ENCODE results near the gene CDH23. TPM values are rescaled to one million over a fixed set of nuclear protein-coding genes. Genes with fewer than 3 reads are reported as not detected.

CDH23 gene
- total RNA-seq, 1 experiment from 2014 or later: 0.02 TPM

DNA sequence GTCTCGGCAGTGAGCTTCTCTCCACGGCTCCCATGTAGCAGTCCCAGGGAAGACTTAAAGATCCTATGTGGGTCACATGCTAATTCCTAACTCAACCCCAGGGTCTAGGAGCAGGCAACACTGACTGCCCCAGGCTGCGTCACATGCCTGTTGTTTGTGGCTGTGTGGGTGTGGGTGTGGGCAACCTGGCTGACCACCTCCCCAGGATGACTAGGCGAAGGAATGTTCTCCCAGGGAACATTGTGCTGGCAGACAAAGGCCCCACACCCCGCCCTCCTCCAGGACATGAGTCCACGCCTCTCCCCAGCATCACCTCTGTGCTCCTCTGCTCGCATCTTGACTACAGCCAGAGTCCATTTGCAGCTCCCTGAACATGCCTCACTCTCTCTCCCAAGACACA is 47.3 kb upstream of the CDH23 start:
- ChIA-PET POLR2A (interaction anchor here (0.6 to 3.7 kb wide), 12 partner anchors 10 to 214 kb away, joined by 3 to 23 read pairs (median 7); no protein-coding TSS in a partner anchor), CTCF (interaction anchor here (0.5 to 7.9 kb wide), 10 partner anchors 12 to 303 kb away, joined by 3 to 51 read pairs (median 3); partner anchors contain the start of gene SLC29A3)
- intact Hi-C loops (cut with micrococcal nuclease): loop anchor here (1.0 kb wide), 1 partner anchor 15 kb away; no protein-coding TSS in a partner anchor
- no TSS peak for BruUV-seq (replicated peaks)
- Mint-ChIP-seq H3K27ac (ENCODE audit: low read depth, unreplicated experiment) (peak overlapping the region; percentile 82), H3K27me3 (ENCODE audit: insufficient read depth, unreplicated experiment) (no peaks in the 10 kb centered on the region), H3K4me1 (ENCODE audit: insufficient read depth, unreplicated experiment) (peaks cover 25% of the 10 kb centered on the region), H3K4me3 (ENCODE audit: unreplicated experiment) (peak overlapping the region; percentile 13), H3K36me3 (ENCODE audit: insufficient read depth, unreplicated experiment) (no peaks in the 10 kb centered on the region), H3K9me3 (ENCODE audit: unreplicated experiment) (no peaks in the 10 kb centered on the region)
- peak; percentile 73 for DNase-seq (ENCODE audit: unreplicated experiment)
- TF ChIP-seq, protein P1, sequence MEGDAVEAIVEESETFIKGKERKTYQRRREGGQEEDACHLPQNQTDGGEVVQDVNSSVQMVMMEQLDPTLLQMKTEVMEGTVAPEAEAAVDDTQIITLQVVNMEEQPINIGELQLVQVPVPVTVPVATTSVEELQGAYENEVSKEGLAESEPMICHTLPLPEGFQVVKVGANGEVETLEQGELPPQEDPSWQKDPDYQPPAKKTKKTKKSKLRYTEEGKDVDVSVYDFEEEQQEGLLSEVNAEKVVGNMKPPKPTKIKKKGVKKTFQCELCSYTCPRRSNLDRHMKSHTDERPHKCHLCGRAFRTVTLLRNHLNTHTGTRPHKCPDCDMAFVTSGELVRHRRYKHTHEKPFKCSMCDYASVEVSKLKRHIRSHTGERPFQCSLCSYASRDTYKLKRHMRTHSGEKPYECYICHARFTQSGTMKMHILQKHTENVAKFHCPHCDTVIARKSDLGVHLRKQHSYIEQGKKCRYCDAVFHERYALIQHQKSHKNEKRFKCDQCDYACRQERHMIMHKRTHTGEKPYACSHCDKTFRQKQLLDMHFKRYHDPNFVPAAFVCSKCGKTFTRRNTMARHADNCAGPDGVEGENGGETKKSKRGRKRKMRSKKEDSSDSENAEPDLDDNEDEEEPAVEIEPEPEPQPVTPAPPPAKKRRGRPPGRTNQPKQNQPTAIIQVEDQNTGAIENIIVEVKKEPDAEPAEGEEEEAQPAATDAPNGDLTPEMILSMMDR (IDR thresholded peaks at IDR 0.05; ENCODE audit: unreplicated experiment): no peak

DNA sequence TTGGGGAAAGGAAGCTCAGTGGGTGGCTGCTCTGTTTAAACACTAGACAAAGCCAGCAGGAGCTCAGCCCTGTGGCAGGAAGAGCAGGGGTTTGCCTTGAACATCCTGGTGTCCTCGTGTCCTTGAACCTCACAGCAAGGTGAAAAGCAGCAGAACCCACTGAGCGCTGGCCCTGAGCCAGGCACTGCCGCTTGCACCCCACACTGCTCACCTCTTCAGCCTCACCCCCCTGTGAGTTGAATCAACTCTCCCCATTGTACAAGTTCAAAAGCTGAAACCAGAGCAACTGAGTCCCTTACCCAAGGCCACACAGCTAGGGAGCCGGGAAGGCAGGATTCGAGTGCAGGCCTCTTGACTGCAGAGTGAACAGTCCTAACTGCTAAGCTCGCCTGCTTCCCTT is 45.6 kb upstream of the CDH23 start:
- DNase-seq (ENCODE audit: unreplicated experiment): no peak
- CTCF ChIA-PET: interaction anchor here (0.6 to 7.9 kb wide), 8 partner anchors 13 to 802 kb away, joined by 3 to 51 read pairs (median 3); partner anchors contain the start of gene SLC29A3
- Mint-ChIP-seq H3K27ac (ENCODE audit: low read depth, unreplicated experiment) (no peak overlapping the region), H3K4me1 (ENCODE audit: insufficient read depth, unreplicated experiment) (peaks cover 25% of the 10 kb centered on the region), H3K36me3 (ENCODE audit: insufficient read depth, unreplicated experiment) (no peaks in the 10 kb centered on the region), H3K27me3 (ENCODE audit: insufficient read depth, unreplicated experiment) (no peaks in the 10 kb centered on the region), H3K4me3 (ENCODE audit: unreplicated experiment) (no peak overlapping the region), H3K9me3 (ENCODE audit: unreplicated experiment) (no peaks in the 10 kb centered on the region)
- TF ChIP-seq, protein P1 (IDR thresholded peaks at IDR 0.05; ENCODE audit: unreplicated experiment): no peak
- no TSS peak for BruUV-seq (replicated peaks)
- intact Hi-C loops (cut with micrococcal nuclease): no loop called here
- POLR2A ChIA-PET: interaction anchor here (2.8 to 3.7 kb wide), 3 partner anchors 8 to 13 kb away, joined by 17 to 23 read pairs (median 22); no protein-coding TSS in a partner anchor

DNA sequence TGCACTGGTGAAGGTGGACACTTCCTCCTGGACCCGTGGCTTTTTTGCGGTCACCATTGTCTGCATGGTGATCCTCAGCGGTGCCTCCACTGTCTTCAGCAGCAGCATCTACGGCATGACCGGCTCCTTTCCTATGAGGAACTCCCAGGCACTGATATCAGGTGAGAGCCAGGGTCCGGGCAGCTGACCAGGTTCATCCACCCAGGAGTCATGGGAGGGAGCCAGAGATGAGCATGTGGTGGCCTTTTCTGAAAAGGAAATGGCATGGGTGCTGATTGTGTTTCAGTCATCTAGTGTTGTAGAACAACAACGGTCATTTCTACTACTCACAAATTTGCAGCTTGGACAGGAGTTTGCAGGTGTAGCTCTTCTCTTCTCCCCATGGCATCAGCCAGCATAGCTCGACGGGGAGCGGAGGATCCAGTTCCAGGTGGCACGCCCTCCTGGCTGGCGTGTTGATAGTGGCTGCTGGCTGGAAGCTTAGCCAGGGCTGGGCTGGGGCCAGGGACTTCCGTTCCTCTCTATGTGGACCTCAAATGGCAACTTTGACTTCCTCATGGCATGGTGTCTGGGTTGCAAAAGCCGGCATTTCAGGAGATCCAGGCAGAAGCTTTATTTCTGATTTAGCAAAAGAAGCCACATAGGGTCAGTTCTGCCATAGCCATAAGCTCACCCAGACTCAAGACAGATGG is 44.9 kb upstream of the CDH23 start:
- ChIA-PET CTCF (interaction anchor here (0.6 to 7.9 kb wide), 4 partner anchors 12 to 78 kb away, joined by 3 to 51 read pairs (median 4); partner anchors contain the start of gene SLC29A3), POLR2A (interaction anchor here (0.9 to 3.7 kb wide), 5 partner anchors 9 to 21 kb away, joined by 3 to 23 read pairs (median 4); no protein-coding TSS in a partner anchor)
- H3K36me3 Mint-ChIP-seq (ENCODE audit: insufficient read depth, unreplicated experiment): no peaks in the 10 kb centered on the region
- TF ChIP-seq, protein P1 (IDR thresholded peaks at IDR 0.05; ENCODE audit: unreplicated experiment): no peak
- no TSS peak for BruUV-seq (replicated peaks)
- intact Hi-C loops (cut with micrococcal nuclease): no loop called here
- DNase-seq (ENCODE audit: unreplicated experiment): no peak
- H3K27ac Mint-ChIP-seq (ENCODE audit: low read depth, unreplicated experiment): no peak overlapping the region
- peaks cover 25% of the 10 kb centered on the region for H3K4me1 Mint-ChIP-seq (ENCODE audit: insufficient read depth, unreplicated experiment)
- no peak overlapping the region for H3K4me3 Mint-ChIP-seq (ENCODE audit: unreplicated experiment)
- H3K9me3 Mint-ChIP-seq (ENCODE audit: unreplicated experiment): no peaks in the 10 kb centered on the region
- H3K27me3 Mint-ChIP-seq (ENCODE audit: insufficient read depth, unreplicated experiment): no peaks in the 10 kb centered on the region

DNA sequence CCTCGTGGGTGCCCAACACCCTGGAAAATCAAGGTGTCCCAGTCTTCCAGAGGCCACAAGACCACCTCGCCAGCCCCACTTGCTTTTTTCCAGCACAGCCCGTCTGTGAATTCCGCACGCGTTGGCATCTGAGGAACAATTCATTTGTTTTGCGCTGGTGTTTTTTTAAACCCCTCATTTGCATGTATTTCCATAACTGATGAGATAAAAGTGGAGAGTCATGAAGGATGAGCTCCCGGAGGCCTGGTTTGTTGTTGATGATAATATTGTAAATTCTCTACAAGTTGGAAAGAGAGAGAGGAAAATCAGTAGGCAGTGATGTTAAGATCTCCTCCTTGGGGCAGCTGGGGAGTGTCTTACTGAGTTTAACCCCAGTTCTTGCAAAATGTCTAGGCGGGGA is 43.1 kb upstream of the CDH23 start:
- Mint-ChIP-seq H3K36me3 (ENCODE audit: insufficient read depth, unreplicated experiment) (no peaks in the 10 kb centered on the region), H3K27me3 (ENCODE audit: insufficient read depth, unreplicated experiment) (no peaks in the 10 kb centered on the region), H3K4me3 (ENCODE audit: unreplicated experiment) (no peak overlapping the region), H3K4me1 (ENCODE audit: insufficient read depth, unreplicated experiment) (peaks cover 12% of the 10 kb centered on the region), H3K27ac (ENCODE audit: low read depth, unreplicated experiment) (no peak overlapping the region), H3K9me3 (ENCODE audit: unreplicated experiment) (no peaks in the 10 kb centered on the region)
- BruUV-seq (replicated peaks): no TSS peak
- POLR2A ChIA-PET: no interaction called here
- TF ChIP-seq, protein P1 (IDR thresholded peaks at IDR 0.05; ENCODE audit: unreplicated experiment): no peak
- CTCF ChIA-PET: interaction anchor here (0.7 to 1.6 kb wide), 2 partner anchors 10 to 31 kb away, joined by 3 to 5 read pairs; no protein-coding TSS in a partner anchor
- intact Hi-C loops (cut with micrococcal nuclease): no loop called here
- DNase-seq (ENCODE audit: unreplicated experiment): no peak
